Measurements from ENCODE around the gene SIGLECL1. TPM values are rescaled to one million over a fixed set of nuclear protein-coding genes. Genes with fewer than 3 reads are reported as not detected.

The SIGLECL1 gene
- total RNA-seq, 1 experiment from 2014 or later = not detected

- no peak overlapping the region for H3K9ac ChIP-seq (ENCODE audit: extremely low read depth, insufficient read length, low read length)
- H2AFZ ChIP-seq (ENCODE audit: low read length) = no peak overlapping the region
- no peaks in the 10 kb centered on the region for H3K79me2 ChIP-seq (ENCODE audit: insufficient read depth, low read length)
- H3K4me3 Mint-ChIP-seq = no peak overlapping the region; a peak in 1 of 5 replicates
- H3K27me3 ChIP-seq (ENCODE audit: insufficient read depth, low read length) = no peaks in the 10 kb centered on the region
- peaks cover 3% of the 10 kb centered on the region; the same call in 1 of the 2 replicates for H3K4me1 ChIP-seq (ENCODE audit: insufficient read depth, low read length)
- H3K27me3 Mint-ChIP-seq (ENCODE audit: low read depth) = peaks cover 5% of the 10 kb centered on the region
- no peak for DNase-seq
- no peak overlapping the region for H4K91ac ChIP-seq (ENCODE audit: insufficient read length, low read depth, low read length)
- no peak for TF ChIP-seq CTCF (conservative IDR thresholded peaks at IDR 0.05)
- H4K8ac ChIP-seq (replicated peaks; ENCODE audit: insufficient read length, low read depth, low read length) = no peak overlapping the region
- H4K5ac ChIP-seq (ENCODE audit: insufficient read length, low read depth, low read length) = no peak overlapping the region
- H3K14ac ChIP-seq (ENCODE audit: insufficient read depth, low read length) = no peak overlapping the region
- no peak overlapping the region for H2BK120ac ChIP-seq (ENCODE audit: low read depth, low read length, poor library complexity, severe bottlenecking)
- no peaks in the 10 kb centered on the region for H3K9me3 ChIP-seq (ENCODE audit: control insufficient read depth, low read depth, low read length)
- no peak overlapping the region for H2AK5ac ChIP-seq (ENCODE audit: insufficient read length, low read length)
- H3K79me1 ChIP-seq (ENCODE audit: insufficient read depth, low read depth, low read length, poor library complexity, severe bottlenecking) = no peaks in the 10 kb centered on the region
- H3K23me2 ChIP-seq (ENCODE audit: insufficient read length, low read depth, low read length, poor library complexity, severe bottlenecking) = no peaks in the 10 kb centered on the region
- H2BK15ac ChIP-seq (ENCODE audit: low read depth, low read length) = no peak overlapping the region
- no CpG with 5 or more reads among the region's 1 CpG for WGBS (ENCODE audit: extremely low coverage, insufficient read length, low lambda C conversion rate)
- no peak overlapping the region for H2BK20ac ChIP-seq (ENCODE audit: low read depth, low read length, poor library complexity, severe bottlenecking)
- H2BK5ac ChIP-seq (ENCODE audit: insufficient read length, low read length) = no peak overlapping the region
- no peak overlapping the region for H3T11ph ChIP-seq (ENCODE audit: low read length)
- H3K9me3 Mint-ChIP-seq = peaks cover 0 to 6% of the 10 kb centered on the region in 2 experiments; a peak in 2 of 5 replicates
- H3K56ac ChIP-seq (ENCODE audit: insufficient read length, low read depth, low read length) = no peak overlapping the region
- H3K18ac ChIP-seq (ENCODE audit: insufficient read length, low read depth, low read length) = no peak overlapping the region
- no peak overlapping the region for H3K23ac ChIP-seq (ENCODE audit: insufficient read length, low read depth, low read length)
- H3K27ac Mint-ChIP-seq = peak overlapping the region in 1 of 3 experiments; percentile 44; a peak in 1 of 7 replicates
- no peak overlapping the region for H3K27ac ChIP-seq (ENCODE audit: insufficient read length, low read depth, low read length)
- no peak overlapping the region for H3K4ac ChIP-seq (ENCODE audit: low read depth, low read length)
- H2BK12ac ChIP-seq (ENCODE audit: insufficient read length, low read depth, low read length) = no peak overlapping the region
- no peak overlapping the region for H3K4me2 ChIP-seq (ENCODE audit: insufficient read depth, insufficient read length, low read length)
- no peaks in the 10 kb centered on the region for H4K20me1 ChIP-seq (ENCODE audit: control insufficient read depth, insufficient read depth, insufficient read length)
- H3K36me3 Mint-ChIP-seq (ENCODE audit: insufficient read depth in 1 of 3, low read depth in 3 of 3) = peaks cover 6 to 13% (median 12%) of the 10 kb centered on the region in 3 experiments; a peak in 6 of 7 replicates
- H3K4me1 Mint-ChIP-seq = peaks cover 9 to 14% of the 10 kb centered on the region in 2 experiments
These were observed 67.1 kb downstream of the SIGLECL1 start for GRCh38 chr19:51317968-51318367.

Small RNA genes within 50 kb of the gene (microRNA-seq; reads per million reads assigned to microRNA genes)
- gene MIR8074 (ENCODE audit: borderline microRNAs expressed) = not detected

Other genes with a start within 250 kb of the SIGLECL1 start
- 2.7 and 2.9 TPM in 2 replicates for gene KLK8, start 249.5 kb upstream of the SIGLECL1 start, total RNA-seq (2021)
- 1.3 and 1.4 TPM in 2 replicates for gene KLK10, start 231.4 kb upstream of the SIGLECL1 start, total RNA-seq (2021)
- not detected in 2 replicates for gene KLK11, start 224.5 kb upstream of the SIGLECL1 start, total RNA-seq (2021)
- not detected in 2 replicates for gene KLK12, start 216.1 kb upstream of the SIGLECL1 start, total RNA-seq (2021)
- gene KLK13, start 186.0 kb upstream of the SIGLECL1 start, total RNA-seq (2021) = 3.0 and 4.2 TPM in 2 replicates
- gene KLK14, start 168.2 kb upstream of the SIGLECL1 start, total RNA-seq (2021) = 0.26 and 0.46 TPM in 2 replicates
- 8.0 and 8.8 TPM in 2 replicates for gene CTU1, start 142.7 kb upstream of the SIGLECL1 start, total RNA-seq (2021)
- gene SIGLEC9, start 126.2 kb upstream of the SIGLECL1 start, total RNA-seq (2021) = not detected in 2 replicates
- not detected in 2 replicates for gene SIGLEC7, start 108.8 kb upstream of the SIGLECL1 start, total RNA-seq (2021)
- 0.09 and 0.35 TPM in 2 replicates for gene CD33, start 26.0 kb upstream of the SIGLECL1 start, total RNA-seq (2021)
- 41.4 and 42.3 TPM in 2 replicates for gene IGLON5, start 60.6 kb downstream of the SIGLECL1 start, total RNA-seq (2021)
- 5.3 and 5.6 TPM in 2 replicates for gene VSIG10L, start 91.1 kb downstream of the SIGLECL1 start, total RNA-seq (2021)
- 44.8 and 49.4 TPM in 2 replicates for gene ETFB, start 115.3 kb downstream of the SIGLECL1 start, total RNA-seq (2021)
- gene CLDND2, start 117.9 kb downstream of the SIGLECL1 start, total RNA-seq (2021) = 1.7 TPM in 1 of 2 replicates, not detected in the other
- not detected in 2 replicates for gene NKG7, start 121.6 kb downstream of the SIGLECL1 start, total RNA-seq (2021)
- gene LIM2, start 136.9 kb downstream of the SIGLECL1 start, total RNA-seq (2021) = not detected in 2 replicates
- 4.1 and 4.8 TPM in 2 replicates for gene C19orf84, start 139.5 kb downstream of the SIGLECL1 start, total RNA-seq (2021)
- not detected in 2 replicates for gene SIGLEC10, start 166.6 kb downstream of the SIGLECL1 start, total RNA-seq (2021)
- not detected in 2 replicates for gene SIGLEC8, start 207.4 kb downstream of the SIGLECL1 start, total RNA-seq (2021)
- not detected in 2 replicates for gene CEACAM18, start 227.5 kb downstream of the SIGLECL1 start, total RNA-seq (2021)

Measured in H9 (cell line).